Activated T-cell treated with anti-CD3 and anti-CD28 coated beads for 1 hour (primary cell): ENCODE results near the gene GP5.

ENCODE experiments used
- DNase-seq: peaks from one replicate; pipeline ENCODE4 v3.0.0-alpha.2; 2020; ENCODE audit warnings: low read depth

Gene GP5

GRCh38 chr3:194348354-194348753 is 50.7 kb downstream of the GP5 start:
- DNase-seq: no peak

DNA sequence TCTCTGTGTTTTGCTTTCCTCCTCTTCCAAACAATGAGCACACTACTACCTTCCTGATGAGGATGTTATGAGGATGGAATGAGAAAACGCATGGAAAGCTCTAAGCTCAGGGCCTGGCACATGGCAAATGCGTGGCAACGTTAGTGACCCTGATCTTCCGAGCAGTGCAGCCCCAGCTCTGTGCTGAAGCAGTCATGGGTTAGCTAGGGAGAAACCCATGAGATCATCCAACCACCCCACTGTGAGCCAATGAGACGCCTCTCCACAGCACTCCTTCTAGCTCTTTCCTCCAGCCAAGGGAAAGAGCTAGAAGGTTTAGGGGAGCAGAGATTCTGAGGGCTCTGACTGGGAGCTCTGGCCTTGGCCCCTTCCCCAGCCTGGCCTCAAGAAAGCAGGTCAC is 52.4 kb downstream of the GP5 start:
- DNase-seq: no peak

GRCh38 chr3:194346035-194346434 is 53.0 kb downstream of the GP5 start:
- DNase-seq: no peak
